GM12878 (cell line): ENCODE results near the gene HCCS. TPM values are rescaled to one million over a fixed set of nuclear protein-coding genes. Genes with fewer than 3 reads are reported as not detected.
"Not testable (repeated sequence)": the region's sequence is repeated elsewhere in the genome, so short reads cannot be mapped to it uniquely, and the experiment has no call there.

Experiments
- ATAC-seq: fragments of 200-7000 bp; cut with Tn5 transposase; 3 replicates; pipeline ENCODE4 v1.9.1; 2020; ENCODE audit warnings: mild to moderate bottlenecking, moderate library complexity
- BruUV-seq: library from RNA; stranded (reverse); fragments of 400-500 nt; replicated peaks from 2 replicates; lab custom pipeline; 2021; lab: Mats Ljungman, UMichigan
- CTCF ChIA-PET: fragments of 300-600 bp; sonication (Branson Sonifier 250); formaldehyde crosslinking; extraction: SDS; loops from one replicate; lab custom pipeline; 2021; ENCODE audit warnings: inconsistent platforms; lab: Yijun Ruan, JAX
- POLR2A ChIA-PET: fragments of 350-600 bp; formaldehyde crosslinking; extraction: SDS; loops from one replicate; lab custom pipeline; 2021; ENCODE audit warnings: inconsistent platforms; lab: Charles Lee
- RAD21 ChIA-PET: fragments of 300-600 bp; sonication (Branson Sonifier 250); formaldehyde crosslinking; loops from one replicate; lab custom pipeline; 2023; ENCODE audit warnings: antibody characterized with exemption; ENCODE audit not compliant: unreplicated experiment; lab: Charles Lee
- SMC1A ChIA-PET: fragments of 300-600 bp; sonication (Branson Sonifier 250); formaldehyde crosslinking; loops from one replicate; lab custom pipeline; 2023; ENCODE audit not compliant: unreplicated experiment, uncharacterized antibody; lab: Charles Lee
- DNase-seq: peaks from one replicate; pipeline ENCODE4 v3.0.0-alpha.2; 2011; ENCODE audit warnings: low read depth, low spot score
- FAIRE-seq: peaks from 3 replicates; lab custom pipeline; 2011; peaks lifted over from hg19 to GRCh38; lab: Jason Lieb, UNC
- H2AFZ ChIP-seq: 2 replicates; pipeline ENCODE4 v1.6.0; 2011; ENCODE audit warnings: low read depth, low read length, control low read depth; ENCODE audit not compliant: control insufficient read depth
- H3K27ac ChIP-seq: 2 replicates; pipeline ENCODE4 v1.5.1; 2011; ENCODE audit warnings: control low read depth; ENCODE audit not compliant: control insufficient read depth, insufficient read depth
- H3K27me3 ChIP-seq, 2 experiments: replicated peaks in 1 of 2; 2 replicates each; pipeline versions ENCODE4 v1.6.0 to v1.6.1; 2011; ENCODE audit warnings: low read length in 1 of 2; ENCODE audit not compliant: control insufficient read depth in 2 of 2, insufficient read depth in 2 of 2
- H3K36me3 ChIP-seq, 2 experiments: 2 replicates each; pipeline ENCODE4 v1.5.1; 2011; ENCODE audit warnings: low read length in 1 of 2; ENCODE audit not compliant: control insufficient read depth in 2 of 2, insufficient read depth in 2 of 2
- H3K4me1 ChIP-seq: 2 replicates; pipeline ENCODE4 v1.6.1; 2011; ENCODE audit warnings: mild to moderate bottlenecking, low read length, moderate library complexity, mixed read lengths; ENCODE audit not compliant: control insufficient read depth, insufficient read depth
- H3K4me2 ChIP-seq: 2 replicates; pipeline ENCODE4 v1.6.0; 2011; ENCODE audit warnings: control low read depth; ENCODE audit not compliant: control insufficient read depth, insufficient read depth
- H3K4me3 ChIP-seq: fragments of 200-600 bp; sonication (generic); 2 replicates; pipeline ENCODE4 v1.5.1; 2016
- H3K79me2 ChIP-seq: 2 replicates; pipeline ENCODE4 v1.6.0; 2011; ENCODE audit warnings: low read length; ENCODE audit not compliant: control insufficient read depth, insufficient read depth
- H3K9ac ChIP-seq: 2 replicates; pipeline ENCODE4 v1.8.0; 2011; ENCODE audit warnings: low read length, control low read depth, mixed read lengths; ENCODE audit not compliant: control insufficient read depth, insufficient read depth
- H3K9me3 ChIP-seq: replicated peaks from 3 replicates; pipeline ENCODE4 v1.5.1; 2011; ENCODE audit warnings: mild to moderate bottlenecking, low read length; ENCODE audit not compliant: control insufficient read depth, insufficient read depth
- H4K20me1 ChIP-seq: 2 replicates; pipeline ENCODE4 v1.6.0; 2011; ENCODE audit not compliant: control insufficient read depth, insufficient read depth
- BCL11A ChIP-seq: IDR thresholded peaks from 2 replicates; pipeline ENCODE4 v1.6.1; 2011; ENCODE audit warnings: low read depth, low read length
- BHLHE40 ChIP-seq, 2 experiments: fragments of 450-650 bp in 1 of 2; IDR thresholded peaks; 2 replicates each; pipeline ENCODE4 v1.6.1; 2011 to 2017; ENCODE audit warnings: low read depth in 2 of 2, borderline replicate concordance in 1 of 2, improper control_type of control experiment in 1 of 2, low read length in 1 of 2, mild to moderate bottlenecking in 1 of 2
- CHD2 ChIP-seq: IDR thresholded peaks from 2 replicates; pipeline ENCODE4 v1.6.1; 2011; ENCODE audit warnings: low read depth, low read length, improper control_type of control experiment, borderline replicate concordance
- DPF2 ChIP-seq: fragments of 450-650 bp; IDR thresholded peaks from 2 replicates; pipeline ENCODE4 v1.6.1; 2017; ENCODE audit warnings: mild to moderate bottlenecking
- FOXK2 ChIP-seq: fragments of 450-650 bp; IDR thresholded peaks from 2 replicates; pipeline ENCODE4 v1.6.1; 2017; ENCODE audit warnings: mild to moderate bottlenecking, moderate library complexity
- HDAC6 ChIP-seq: fragments of 200-600 bp; sonication (generic); IDR thresholded peaks from one replicate; pipeline ENCODE4 v1.8.0; 2017; ENCODE audit warnings: antibody characterized with exemption; ENCODE audit not compliant: unreplicated experiment
- IKZF1 ChIP-seq: fragments of 450-650 bp; conservative IDR thresholded peaks from 2 replicates; pipeline ENCODE4 v1.6.1; 2017; ENCODE audit warnings: antibody characterized with exemption, mild to moderate bottlenecking
- IKZF2 ChIP-seq, 2 experiments: fragments of 450-650 bp; IDR thresholded peaks; 2 replicates each; pipeline ENCODE4 v1.6.1; 2017; ENCODE audit warnings: mild to moderate bottlenecking in 2 of 2, moderate library complexity in 2 of 2
- MTA2 ChIP-seq: fragments of 450-650 bp; IDR thresholded peaks from 2 replicates; pipeline ENCODE4 v1.6.1; 2016; ENCODE audit warnings: low read depth, mild to moderate bottlenecking, moderate library complexity
- POLR2A ChIP-seq: IDR thresholded peaks from 2 replicates; pipeline ENCODE4 v1.6.1; 2011; ENCODE audit warnings: low read depth, mild to moderate bottlenecking, low read length
- RBBP5 ChIP-seq: fragments of 200-600 bp; sonication (generic); conservative IDR thresholded peaks from 2 replicates; pipeline ENCODE4 v1.6.1; 2016
- SPI1 ChIP-seq: IDR thresholded peaks from 2 replicates; pipeline ENCODE4 v1.6.1; 2011; ENCODE audit warnings: low read depth, mild to moderate bottlenecking, low read length, moderate library complexity, borderline replicate concordance; ENCODE audit not compliant: insufficient read depth
- WGBS: methylation state at CpG from one replicate; pipeline ENCODE4 v1.1.6; 2016; ENCODE audit warnings: low lambda C conversion rate; ENCODE audit not compliant: insufficient replicate concordance, insufficient coverage; ENCODE audit errors: missing lambda C conversion rate; 5-methylcytosine and 5-hydroxymethylcytosine counted together
- in situ Hi-C: fragments of 300-500 bp; cut with MboI; formaldehyde crosslinking; loops from 9 replicates; pipeline ENCODE4 v1.14.3; 2018; ENCODE audit warnings: mixed read lengths
- intact Hi-C: fragments of 100-400 bp; cut with micrococcal nuclease; formaldehyde crosslinking; loops from one replicate; pipeline ENCODE4 v1.14.2; 2022; ENCODE audit not compliant: unreplicated experiment
- polyA plus RNA-seq, 11 experiments: library from polyadenylated mRNA; depleted of rRNA in 4 of 11; unstranded in 6 of 11; stranded (reverse) in 5 of 11; fragments of >200 nt; fragmentation: Nextera tagmentation in 4 of 11; fragmentation: Illumina TruSeq in 1 of 11; extraction: Ambion mirVana in 4 of 11; extraction: Trizol in 1 of 11; gene quantifications; 1 replicate in 1 of 11; 2 replicates in 10 of 11; pipeline versions ENCODE4 v1.2.1 to v1.2.3, GENCODE V29; 2011 to 2016; ENCODE audit warnings: inconsistent platforms in 2 of 11, missing spikeins in 2 of 11, low read depth in 1 of 11
- total RNA-seq, 4 experiments: library from RNA; depleted of rRNA in 3 of 4; stranded (reverse); fragments of >200 nt in 3 of 4; fragmentation: Illumina TruSeq in 1 of 4; extraction: Trizol in 1 of 4; gene quantifications; 2 replicates each; pipeline versions ENCODE4 v1.2.1 to v1.2.3, GENCODE V29; 2013 to 2021
- TF ChIP-seq, protein P1 (sequence below): IDR thresholded peaks from 2 replicates; pipeline ENCODE4 v1.6.1; 2011; ENCODE audit warnings: borderline replicate concordance, low read depth, mild to moderate bottlenecking, moderate library complexity, mixed read lengths, low read length; ENCODE audit not compliant: insufficient read depth; ENCODE audit errors: extremely low read length
- TF ChIP-seq, protein P2 (sequence below): fragments of 450-650 bp; IDR thresholded peaks from 2 replicates; pipeline ENCODE4 v1.6.1; 2016; ENCODE audit warnings: mild to moderate bottlenecking
- TF ChIP-seq, protein P3 (sequence below): IDR thresholded peaks from 2 replicates; pipeline ENCODE4 v1.6.1; 2011; ENCODE audit warnings: borderline replicate concordance, low read depth, mild to moderate bottlenecking, moderate library complexity, low read length; ENCODE audit not compliant: insufficient read depth, poor library complexity, severe bottlenecking

Gene HCCS
- total and polyA plus RNA-seq, 10 of the 15 experiments (the other 5 are each of a cell fraction or from before 2014, with no cell fraction given): 11.8 to 69.6 (median 36.9) TPM

DNA sequence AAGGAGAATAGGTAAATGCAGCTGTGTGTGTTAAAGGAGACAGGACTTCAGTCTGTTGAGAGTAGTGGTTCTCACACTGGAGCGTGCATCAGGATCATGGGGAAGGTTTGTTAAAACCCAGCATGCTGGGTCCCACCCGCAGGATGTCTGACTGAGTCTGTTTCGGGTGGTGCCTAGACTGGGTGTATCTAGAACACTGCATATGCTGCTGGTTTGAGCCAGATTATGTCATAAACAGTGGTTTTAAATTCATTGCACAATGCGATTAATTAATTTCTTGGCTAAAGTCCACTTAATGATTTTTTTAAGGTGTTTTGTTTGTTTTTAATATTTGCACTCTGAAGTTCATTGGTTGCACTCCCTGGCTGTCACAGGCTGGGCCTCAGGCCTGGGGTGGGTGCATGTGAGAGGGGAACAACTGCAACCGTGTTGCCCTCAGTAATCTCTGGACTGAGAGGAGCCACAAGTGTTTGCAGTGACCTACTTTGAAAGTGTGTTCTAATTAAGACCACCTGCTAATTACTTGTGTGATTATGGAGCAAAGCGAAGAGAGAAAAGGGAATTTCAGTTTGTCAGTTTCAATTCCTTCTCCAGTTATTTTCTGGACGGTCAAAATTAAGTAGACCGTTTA lies 8.3 kb downstream of the HCCS start:
- ChIA-PET CTCF (no interaction called here), SMC1A (no interaction called here), RAD21 (no interaction called here), POLR2A (no interaction called here)
- BruUV-seq: no TSS peak
- no peaks in the 10 kb centered on the region for H4K20me1 ChIP-seq
- intact Hi-C loops (no loop called here), in situ Hi-C loops (loop anchor here (25.0 kb wide), 1 partner anchor 1132 kb away; no protein-coding TSS in a partner anchor)
- WGBS: 37% methylated on average over 8 of the region's 8 CpGs
- H2AFZ ChIP-seq: no peak overlapping the region
- no peak overlapping the region for H3K4me3 ChIP-seq
- no peak for DNase-seq
- no peak overlapping the region for H3K27ac ChIP-seq
- TF ChIP-seq BCL11A (peak; percentile 37; the same call in 1 of the 2 replicates), IKZF2 (IDR thresholded peaks at IDR 0.05) (peak in 1 of 2 experiments; percentile 25; a peak in 2 of 4 replicates), HDAC6 (no peak), BHLHE40 (IDR thresholded peaks at IDR 0.05; ENCODE audit: borderline replicate concordance in 1 of 2, low read depth in 2 of 2, low read length in 1 of 2) (peak in 1 of 2 experiments; percentile 16; a peak in 1 of 4 replicates), POLR2A (no peak), DPF2 (0 out of 2 replicates have a peak, but pooled peaks have one; percentile 28), CHD2 (no peak), IKZF1 (peak; percentile 48; the same call in 1 of the 2 replicates), FOXK2 (no peak), MTA2 (peak; percentile 87), RBBP5 (no peak), SPI1 (peak; percentile 20; the same call in 1 of the 2 replicates)
- TF ChIP-seq, protein P1, sequence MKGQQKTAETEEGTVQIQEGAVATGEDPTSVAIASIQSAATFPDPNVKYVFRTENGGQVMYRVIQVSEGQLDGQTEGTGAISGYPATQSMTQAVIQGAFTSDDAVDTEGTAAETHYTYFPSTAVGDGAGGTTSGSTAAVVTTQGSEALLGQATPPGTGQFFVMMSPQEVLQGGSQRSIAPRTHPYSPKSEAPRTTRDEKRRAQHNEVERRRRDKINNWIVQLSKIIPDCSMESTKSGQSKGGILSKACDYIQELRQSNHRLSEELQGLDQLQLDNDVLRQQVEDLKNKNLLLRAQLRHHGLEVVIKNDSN: no peak
- TF ChIP-seq, protein P2, sequence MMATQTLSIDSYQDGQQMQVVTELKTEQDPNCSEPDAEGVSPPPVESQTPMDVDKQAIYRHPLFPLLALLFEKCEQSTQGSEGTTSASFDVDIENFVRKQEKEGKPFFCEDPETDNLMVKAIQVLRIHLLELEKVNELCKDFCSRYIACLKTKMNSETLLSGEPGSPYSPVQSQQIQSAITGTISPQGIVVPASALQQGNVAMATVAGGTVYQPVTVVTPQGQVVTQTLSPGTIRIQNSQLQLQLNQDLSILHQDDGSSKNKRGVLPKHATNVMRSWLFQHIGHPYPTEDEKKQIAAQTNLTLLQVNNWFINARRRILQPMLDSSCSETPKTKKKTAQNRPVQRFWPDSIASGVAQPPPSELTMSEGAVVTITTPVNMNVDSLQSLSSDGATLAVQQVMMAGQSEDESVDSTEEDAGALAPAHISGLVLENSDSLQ: peak; percentile 62; the same call in 1 of the 2 replicates
- TF ChIP-seq, protein P3, sequence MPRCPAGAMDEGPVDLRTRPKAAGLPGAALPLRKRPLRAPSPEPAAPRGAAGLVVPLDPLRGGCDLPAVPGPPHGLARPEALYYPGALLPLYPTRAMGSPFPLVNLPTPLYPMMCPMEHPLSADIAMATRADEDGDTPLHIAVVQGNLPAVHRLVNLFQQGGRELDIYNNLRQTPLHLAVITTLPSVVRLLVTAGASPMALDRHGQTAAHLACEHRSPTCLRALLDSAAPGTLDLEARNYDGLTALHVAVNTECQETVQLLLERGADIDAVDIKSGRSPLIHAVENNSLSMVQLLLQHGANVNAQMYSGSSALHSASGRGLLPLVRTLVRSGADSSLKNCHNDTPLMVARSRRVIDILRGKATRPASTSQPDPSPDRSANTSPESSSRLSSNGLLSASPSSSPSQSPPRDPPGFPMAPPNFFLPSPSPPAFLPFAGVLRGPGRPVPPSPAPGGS: no peak
- H3K36me3 ChIP-seq: peaks cover 6 to 7% of the 10 kb centered on the region in 2 experiments; a peak in 3 of 4 replicates
- FAIRE-seq: no peak
- no peak overlapping the region for H3K9ac ChIP-seq
- no peaks in the 10 kb centered on the region for H3K9me3 ChIP-seq
- no peaks in the 10 kb centered on the region for H3K79me2 ChIP-seq
- H3K4me2 ChIP-seq: no peak overlapping the region
- no peaks in the 10 kb centered on the region for H3K27me3 ChIP-seq
- ATAC-seq: peak; percentile 77
- H3K4me1 ChIP-seq: no peaks in the 10 kb centered on the region

DNA sequence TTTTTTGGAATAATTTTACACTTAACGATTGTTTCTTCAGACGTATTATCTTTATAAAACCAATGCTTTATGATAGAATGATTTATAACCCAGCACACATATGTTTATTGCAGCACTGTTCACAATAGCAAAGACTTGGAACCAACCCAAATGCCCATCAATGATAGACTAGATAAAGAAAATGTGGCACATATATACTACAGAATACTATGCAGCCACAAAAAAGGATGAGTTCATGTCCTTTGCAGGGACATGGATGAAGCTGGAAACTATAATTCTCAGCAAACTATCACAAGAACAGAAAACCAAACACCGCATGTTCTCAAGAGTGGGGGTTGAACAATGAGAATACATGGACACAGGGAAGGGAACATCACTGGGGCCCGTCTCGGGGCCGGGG lies 12.0 kb downstream of the HCCS start:
- H3K4me3 ChIP-seq, BruUV-seq, H3K9ac ChIP-seq, H3K9me3 ChIP-seq, DNase-seq, SMC1A ChIA-PET, POLR2A ChIA-PET, H3K36me3 ChIP-seq, H3K4me2 ChIP-seq, ATAC-seq, H3K27ac ChIP-seq, RAD21 ChIA-PET, H4K20me1 ChIP-seq, H3K27me3 ChIP-seq, intact Hi-C loops, H2AFZ ChIP-seq, H3K4me1 ChIP-seq, H3K79me2 ChIP-seq, FAIRE-seq: not testable (repeated sequence)
- in situ Hi-C loops: loop anchor here (25.0 kb wide), 1 partner anchor 1136 kb away; no protein-coding TSS in a partner anchor
- CTCF ChIA-PET: interaction anchor here (0.7 to 1.5 kb wide), 2 partner anchors 10 to 259 kb away, joined by 3 read pairs; no protein-coding TSS in a partner anchor
- WGBS: 87% methylated on average over 2 of the region's 6 CpGs
